Pancreas (tissue), 10 donors: ENCODE data around the gene GPRC5D. TPM values are rescaled to one million over a fixed set of nuclear protein-coding genes. Genes with fewer than 3 reads are reported as not detected.

ENCODE experiments used
- ATAC-seq, 4 donors: fragments of 200-7000 bp; cut with Tn5 transposase; one replicate each; pipeline versions ENCODE4 v1.8.0 to v1.9.1; 2020; ENCODE audit warnings: mild to moderate bottlenecking in 4 of 4, moderate library complexity in 4 of 4
- DNase-seq, 6 donors: peaks; one replicate each; pipeline ENCODE4 v3.0.0-alpha.2; 2020
- FAIRE-seq: peaks from 2 replicates; lab custom pipeline; 2012; peaks lifted over from hg19 to GRCh38; lab: Jason Lieb, UNC
- H3K27ac ChIP-seq, 4 donors: fragments of 200-600 bp; sonication (generic); 1 replicate in 3 of 4; 2 replicates in 1 of 4; pipeline versions ENCODE4 v1.5.0 to v1.8.0; 2020
- H3K27me3 ChIP-seq, 4 donors: fragments of 200-600 bp; one replicate each; pipeline ENCODE4 v1.8.0; 2021
- H3K36me3 ChIP-seq, 3 donors: fragments of 200-600 bp; sonication (generic) in 1 of 3; one replicate each; pipeline versions ENCODE4 v1.5.0 to v1.8.0; 2020 to 2021
- H3K4me1 ChIP-seq, 3 donors: fragments of 200-600 bp; one replicate each; pipeline ENCODE4 v1.8.0; 2021
- H3K4me3 ChIP-seq, 4 donors: fragments of 200-600 bp; sonication (generic) in 2 of 4; one replicate each; pipeline versions ENCODE4 v1.5.0 to v1.8.0; 2020 to 2021
- H3K9me3 ChIP-seq, 4 donors: fragments of 200-600 bp; one replicate each; pipeline ENCODE4 v1.8.0; 2021
- CTCF ChIP-seq, 4 donors: fragments of 200-600 bp; sonication (generic) in 3 of 4; IDR thresholded peaks; one replicate each; pipeline versions ENCODE4 v1.5.0 to v1.8.0; 2021; ENCODE audit warnings: antibody characterized with exemption in 4 of 4
- WGBS, 2 donors: extraction: QIAGEN DNeasy Blood & Tissue Kit; methylation state at CpG; one replicate each; pipeline ENCODE4 v1.1.7; 2013; 5-methylcytosine and 5-hydroxymethylcytosine counted together
- intact Hi-C, 3 donors: fragments of 100-400 bp; cut with DNase I; formaldehyde crosslinking; loops; one replicate each; pipeline versions ENCODE4 v1.11.1 to v1.14.2; 2022
- polyA plus RNA-seq, 2 donors: library from polyadenylated mRNA; stranded (reverse); fragments of 200-250 nt; gene quantifications; one replicate each; pipeline ENCODE4 v1.2.3, GENCODE V29; 2013
- total RNA-seq, 6 donors: library from RNA; stranded (reverse); fragmentation: NEBNext Ultra II Directional in 4 of 6; extraction: Animal tissue kit (Norgen Biotek cat#: 25700) in 4 of 6; gene quantifications; one replicate each; pipeline versions ENCODE4 v1.2.1 to v1.2.4, GENCODE V29; 2021 to 2023
- donor health status: healthy with polysubstance abuse.
- donor health status: DM: no; HTN: no; CAD: no; lungs with moderate emphysema.
- donor health status: DM: no; HTN: no; CAD: no.
- donor health status: control.
- donor health status: control.
- donor health status: Bipolar disorder and iron deficiency.
- donor health status: DM: yes; HTN: yes; CAD: no.
- donor health status: DM: no; HTN: no; CAD: no.
- donor health status: DM: no; HTN: no; CAD: no.
- donor health status: DM: yes; HTN: yes; CAD: no.

Gene GPRC5D
- total and polyA plus RNA-seq, 8 donors = 0.24 to 0.42 (median 0.33) TPM; not detected in 5

GRCh38 chr12:12897302-12897701, 54.7 kb downstream of the GPRC5D start:
- Histone ChIP-seq H3K4me3 (no peak overlapping the region), H3K9me3 (no peaks in the 10 kb centered on the region), H3K27me3 (no peaks in the 10 kb centered on the region), H3K36me3 (no peaks in the 10 kb centered on the region), H3K27ac (no peak overlapping the region), H3K4me1 (no peaks in the 10 kb centered on the region)
- WGBS, 2 donors = 73 to 81% methylated on average over 6 of the region's 6 CpGs
- no peak for DNase-seq
- FAIRE-seq = no peak
- TF ChIP-seq CTCF (IDR thresholded peaks at IDR 0.05) = no peak
- intact Hi-C loops = no loop called here
- no peak for ATAC-seq

- FAIRE-seq (no peak), ATAC-seq (no peak), DNase-seq (no peak)
- no peaks in the 10 kb centered on the region for H3K36me3 ChIP-seq
- H3K27me3 ChIP-seq = no peaks in the 10 kb centered on the region
- peaks cover 0 to 4% (median 0%) of the 10 kb centered on the region in 3 donors for H3K4me1 ChIP-seq
- H3K27ac ChIP-seq = no peak overlapping the region
- intact Hi-C loops = no loop called here
- TF ChIP-seq CTCF (IDR thresholded peaks at IDR 0.05) = no peak
- no peak overlapping the region for H3K4me3 ChIP-seq
- WGBS, 2 donors = 72% methylated on average over 2 of the region's 2 CpGs
- H3K9me3 ChIP-seq = no peaks in the 10 kb centered on the region
These were observed 55.7 kb downstream of the GPRC5D start for GRCh38 chr12:12896260-12896659.

- intact Hi-C loops = no loop called here
- ATAC-seq (no peak), FAIRE-seq (no peak), DNase-seq (no peak)
- 91 to 95% methylated on average over 5 of the region's 5 CpGs for WGBS, 2 donors
- H3K27me3 ChIP-seq = no peaks in the 10 kb centered on the region
- no peak for TF ChIP-seq CTCF (IDR thresholded peaks at IDR 0.05)
- peaks cover 0 to 4% (median 0%) of the 10 kb centered on the region in 3 donors for H3K4me1 ChIP-seq
- no peaks in the 10 kb centered on the region for H3K9me3 ChIP-seq
- H3K4me3 ChIP-seq = no peak overlapping the region
- no peak overlapping the region for H3K27ac ChIP-seq
- H3K36me3 ChIP-seq = no peaks in the 10 kb centered on the region
These were observed 58.5 kb downstream of the GPRC5D start for GRCh38 chr12:12893438-12893837.

- Histone ChIP-seq H3K27ac (no peak overlapping the region), H3K36me3 (no peaks in the 10 kb centered on the region), H3K4me3 (no peak overlapping the region), H3K4me1 (peaks cover 0 to 4% (median 0%) of the 10 kb centered on the region in 3 donors), H3K9me3 (no peaks in the 10 kb centered on the region), H3K27me3 (no peaks in the 10 kb centered on the region)
- ATAC-seq (no peak), FAIRE-seq (no peak), DNase-seq (no peak)
- WGBS, 2 donors = 49 to 60% methylated on average over 10 of the region's 10 CpGs
- intact Hi-C loops = no loop called here
- no peak for TF ChIP-seq CTCF (IDR thresholded peaks at IDR 0.05)
These were observed 59.3 kb downstream of the GPRC5D start for GRCh38 chr12:12892681-12893141.

GRCh38 chr12:12891881-12892355, 60.1 kb downstream of the GPRC5D start:
- no peaks in the 10 kb centered on the region for H3K9me3 ChIP-seq
- H3K36me3 ChIP-seq = no peaks in the 10 kb centered on the region
- no peaks in the 10 kb centered on the region for H3K27me3 ChIP-seq
- intact Hi-C loops = no loop called here
- DNase-seq (no peak), ATAC-seq (peak in 1 of 4 donors; percentile 3), FAIRE-seq (no peak)
- WGBS, 2 donors = 35 to 48% methylated on average over 7 of the region's 7 CpGs
- H3K4me1 ChIP-seq = peaks cover 0 to 4% (median 0%) of the 10 kb centered on the region in 3 donors
- H3K4me3 ChIP-seq = peak overlapping the region in 2 of 4 donors; percentile 51 to 64
- H3K27ac ChIP-seq = peak overlapping the region in 2 of 4 donors; percentile 59 to 87
- no peak for TF ChIP-seq CTCF (IDR thresholded peaks at IDR 0.05)
